Neutrophil (primary cell): ENCODE measurements around the gene TRAF3.

Experiments used
- H3K27ac ChIP-seq: fragments of 200-600 bp; sonication (generic); 2 replicates; pipeline ENCODE4 v1.5.1; 2016; ENCODE audit warnings: mild to moderate bottlenecking, moderate library complexity
- H3K27me3 ChIP-seq: fragments of 200-600 bp; sonication (generic); 2 replicates; pipeline ENCODE4 v1.6.0; 2016; ENCODE audit warnings: mild to moderate bottlenecking
- H3K36me3 ChIP-seq: fragments of 200-600 bp; sonication (generic); 2 replicates; pipeline ENCODE4 v1.5.1; 2017
- H3K4me1 ChIP-seq, 2 experiments: fragments of 200-600 bp in 1 of 2; sonication (generic) in 1 of 2; 1 replicate in 1 of 2; 2 replicates in 1 of 2; pipeline versions ENCODE4 v1.5.1 to v1.6.1; 2013 to 2016; ENCODE audit warnings: low read depth in 1 of 2, low read length in 1 of 2, mild to moderate bottlenecking in 1 of 2, moderate library complexity in 1 of 2; ENCODE audit not compliant: control insufficient read depth in 1 of 2, insufficient read depth in 1 of 2
- H3K4me3 ChIP-seq, 2 experiments: fragments of 200-600 bp in 1 of 2; sonication (generic) in 1 of 2; 1 replicate in 1 of 2; 2 replicates in 1 of 2; pipeline ENCODE4 v1.5.1; 2013 to 2016; ENCODE audit warnings: low read depth in 1 of 2, low read length in 1 of 2, mild to moderate bottlenecking in 1 of 2, moderate library complexity in 1 of 2
- H3K9me3 ChIP-seq: fragments of 200-600 bp; sonication (generic); 2 replicates; pipeline ENCODE4 v1.5.1; 2016
- TF ChIP-seq, protein P1 (sequence below): fragments of 200-600 bp; sonication (generic); IDR thresholded peaks from 2 replicates; pipeline ENCODE4 v1.5.1; 2016; ENCODE audit warnings: antibody characterized with exemption

The TRAF3 gene

GRCh38 chr14:102784892-102785594, 7.8 kb downstream of the TRAF3 start:
- peaks cover 23 to 37% of the 10 kb centered on the region in 2 experiments for H3K4me1 ChIP-seq
- TF ChIP-seq, protein P1, sequence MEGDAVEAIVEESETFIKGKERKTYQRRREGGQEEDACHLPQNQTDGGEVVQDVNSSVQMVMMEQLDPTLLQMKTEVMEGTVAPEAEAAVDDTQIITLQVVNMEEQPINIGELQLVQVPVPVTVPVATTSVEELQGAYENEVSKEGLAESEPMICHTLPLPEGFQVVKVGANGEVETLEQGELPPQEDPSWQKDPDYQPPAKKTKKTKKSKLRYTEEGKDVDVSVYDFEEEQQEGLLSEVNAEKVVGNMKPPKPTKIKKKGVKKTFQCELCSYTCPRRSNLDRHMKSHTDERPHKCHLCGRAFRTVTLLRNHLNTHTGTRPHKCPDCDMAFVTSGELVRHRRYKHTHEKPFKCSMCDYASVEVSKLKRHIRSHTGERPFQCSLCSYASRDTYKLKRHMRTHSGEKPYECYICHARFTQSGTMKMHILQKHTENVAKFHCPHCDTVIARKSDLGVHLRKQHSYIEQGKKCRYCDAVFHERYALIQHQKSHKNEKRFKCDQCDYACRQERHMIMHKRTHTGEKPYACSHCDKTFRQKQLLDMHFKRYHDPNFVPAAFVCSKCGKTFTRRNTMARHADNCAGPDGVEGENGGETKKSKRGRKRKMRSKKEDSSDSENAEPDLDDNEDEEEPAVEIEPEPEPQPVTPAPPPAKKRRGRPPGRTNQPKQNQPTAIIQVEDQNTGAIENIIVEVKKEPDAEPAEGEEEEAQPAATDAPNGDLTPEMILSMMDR: no peak
- no peak overlapping the region for H3K4me3 ChIP-seq
- no peaks in the 10 kb centered on the region for H3K27me3 ChIP-seq
- H3K9me3 ChIP-seq: no peaks in the 10 kb centered on the region
- H3K27ac ChIP-seq: peak overlapping the region; percentile 56
- no peaks in the 10 kb centered on the region for H3K36me3 ChIP-seq

GRCh38 chr14:102785595-102785963, 8.3 kb downstream of the TRAF3 start:
- TF ChIP-seq, protein P1: no peak
- Histone ChIP-seq H3K4me1 (peaks cover 18 to 32% of the 10 kb centered on the region in 2 experiments), H3K9me3 (no peaks in the 10 kb centered on the region), H3K36me3 (no peaks in the 10 kb centered on the region), H3K27me3 (no peaks in the 10 kb centered on the region), H3K4me3 (no peak overlapping the region), H3K27ac (peak overlapping the region; percentile 56)

GRCh38 chr14:102786768-102787167, 9.5 kb downstream of the TRAF3 start:
- Histone ChIP-seq H3K9me3 (no peaks in the 10 kb centered on the region), H3K4me1 (peaks cover 11 to 22% of the 10 kb centered on the region in 2 experiments), H3K27me3 (no peaks in the 10 kb centered on the region), H3K4me3 (no peak overlapping the region), H3K27ac (peak overlapping the region; percentile 32), H3K36me3 (no peaks in the 10 kb centered on the region)
- TF ChIP-seq, protein P1: no peak

DNA sequence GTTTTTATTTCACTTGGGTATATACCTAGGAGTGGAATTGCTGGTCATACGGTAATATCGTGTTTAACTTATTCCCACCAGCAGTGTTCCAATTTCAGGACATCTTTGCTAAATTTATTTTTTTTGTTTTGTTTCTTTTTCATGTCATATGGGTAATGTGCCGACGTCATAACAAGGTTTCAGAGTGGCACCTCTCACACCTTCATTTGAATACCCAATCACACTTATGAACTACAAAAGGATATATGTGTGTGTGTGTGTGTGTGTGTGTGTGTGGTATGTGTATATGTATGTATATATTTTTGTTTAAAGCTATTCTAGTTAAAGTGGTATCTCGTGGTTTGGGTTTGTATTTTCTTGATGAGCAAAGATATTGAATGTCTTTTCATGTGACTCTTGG, 12.1 kb downstream of the TRAF3 start:
- Histone ChIP-seq H3K4me3 (no peak overlapping the region), H3K36me3 (no peaks in the 10 kb centered on the region), H3K27me3 (no peaks in the 10 kb centered on the region), H3K4me1 (peaks cover 22 to 27% of the 10 kb centered on the region in 2 experiments), H3K9me3 (no peaks in the 10 kb centered on the region), H3K27ac (no peak overlapping the region)
- TF ChIP-seq, protein P1: no peak

DNA sequence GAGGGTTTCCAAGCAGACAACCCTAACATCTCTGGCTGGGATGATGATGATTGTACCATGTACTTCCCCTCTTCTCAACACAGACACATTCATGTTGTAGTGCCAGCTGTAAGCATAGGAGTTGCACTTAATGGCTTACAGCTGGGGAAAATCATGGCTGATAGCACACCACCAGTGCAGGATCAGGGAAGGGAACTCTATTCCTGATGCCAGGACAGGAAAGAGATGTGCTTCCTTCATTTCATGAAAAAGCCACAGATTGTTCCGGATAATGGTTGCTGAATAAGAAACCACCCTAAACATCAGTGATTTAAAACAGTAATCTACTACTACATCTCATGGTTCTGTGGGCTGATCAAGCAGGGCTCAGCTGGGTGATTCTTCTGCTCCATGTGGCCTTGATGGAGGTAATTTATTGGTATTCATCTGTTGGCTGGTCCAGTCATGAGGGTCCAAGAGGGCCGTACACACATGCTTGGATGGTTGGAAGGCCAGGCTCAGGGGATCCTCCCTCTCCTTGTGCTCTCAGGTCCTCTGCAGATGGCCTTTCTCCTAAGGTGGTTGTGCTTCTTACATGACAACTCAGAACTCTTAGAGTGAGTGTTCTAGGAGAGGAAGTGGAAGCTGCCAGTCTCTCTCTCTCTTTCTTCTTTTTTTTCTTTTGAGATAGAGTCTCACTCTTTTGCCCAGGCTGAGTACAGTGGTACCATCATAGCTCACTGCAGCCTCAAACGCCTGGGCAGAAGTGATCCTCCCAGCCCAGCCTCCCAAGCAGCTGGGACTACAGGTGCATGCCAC, 16.5 kb downstream of the TRAF3 start:
- H3K36me3 ChIP-seq: no peaks in the 10 kb centered on the region
- TF ChIP-seq, protein P1: no peak
- H3K9me3 ChIP-seq: no peaks in the 10 kb centered on the region
- no peak overlapping the region for H3K4me3 ChIP-seq
- H3K4me1 ChIP-seq: peaks cover 25% of the 10 kb centered on the region in 2 experiments
- H3K27me3 ChIP-seq: no peaks in the 10 kb centered on the region
- H3K27ac ChIP-seq: peak overlapping the region; percentile 87
